ENCODE measurements around the gene TMEM129. TPM values are rescaled to one million over a fixed set of nuclear protein-coding genes. Genes with fewer than 3 reads are reported as not detected.
"Not testable (repeated sequence)": the region's sequence is repeated elsewhere in the genome, so short reads cannot be mapped to it uniquely, and the experiment has no call there.

The TMEM129 gene
- total RNA-seq, 4 donors from 2014 or later = 64.8 to 138 (median 106) TPM

DNA sequence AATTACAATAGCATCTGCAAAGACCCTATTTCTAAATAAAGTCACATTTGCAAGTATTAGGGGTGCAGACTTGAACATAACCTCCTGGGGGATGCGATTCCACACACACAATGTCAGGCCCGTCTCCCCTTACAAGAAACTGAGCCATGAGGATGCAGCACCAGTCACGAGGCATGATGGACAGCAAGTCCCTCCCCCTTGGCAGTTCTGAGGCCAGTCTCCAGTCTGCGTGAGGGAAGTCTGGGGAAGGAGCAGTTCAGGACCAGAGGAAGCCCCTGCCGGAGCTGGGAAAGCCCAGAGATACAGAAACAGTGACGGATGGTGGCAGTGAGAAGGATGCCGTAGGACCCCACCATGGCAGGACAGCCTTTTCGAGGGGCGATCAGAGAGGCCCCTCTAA is 46.4 kb downstream of the TMEM129 start:
- no peaks in the 10 kb centered on the region for H3K27me3 ChIP-seq
- no peak overlapping the region for H3K27ac ChIP-seq
- WGBS, 2 donors = 70 to 75% methylated on average over 9 of the region's 9 CpGs
- intact Hi-C loops (cut with DNase I) = no loop called here
- no peak for TF ChIP-seq CTCF (IDR thresholded peaks at IDR 0.05)
- no peak for TF ChIP-seq POLR2A (IDR thresholded peaks at IDR 0.05)
- no peaks in the 10 kb centered on the region for H3K36me3 ChIP-seq
- H3K4me3 ChIP-seq (replicated peaks in 1 of 3) = no peak overlapping the region
- no peaks in the 10 kb centered on the region for H3K9me3 ChIP-seq
- DNase-seq = no peak
- no peaks in the 10 kb centered on the region for H3K4me1 ChIP-seq

- Histone ChIP-seq H3K36me3 (no peaks in the 10 kb centered on the region), H3K9me3 (no peaks in the 10 kb centered on the region), H3K4me1 (no peaks in the 10 kb centered on the region), H3K27me3 (no peaks in the 10 kb centered on the region), H3K27ac (no peak overlapping the region), H3K4me3 (replicated peaks in 1 of 3) (no peak overlapping the region)
- 86 to 88% methylated on average over 20 of the region's 20 CpGs for WGBS, 2 donors
- no peak for TF ChIP-seq CTCF (IDR thresholded peaks at IDR 0.05)
- TF ChIP-seq POLR2A (IDR thresholded peaks at IDR 0.05) = no peak
- no peak for DNase-seq
- intact Hi-C loops (cut with DNase I) = no loop called here
Observed at GRCh38 chr4:1673671-1674070, 47.5 kb downstream of the TMEM129 start.

- H3K4me3 ChIP-seq (replicated peaks in 1 of 3); H3K27ac ChIP-seq; intact Hi-C loops (cut with DNase I); H3K27me3 ChIP-seq; DNase-seq; H3K9me3 ChIP-seq; H3K4me1 ChIP-seq; H3K36me3 ChIP-seq: not testable (repeated sequence)
- 87 to 94% methylated on average over 12 to 14 of the region's 20 CpGs for WGBS, 2 donors
Observed at GRCh38 chr4:1671011-1671410, 50.1 kb downstream of the TMEM129 start.

DNA sequence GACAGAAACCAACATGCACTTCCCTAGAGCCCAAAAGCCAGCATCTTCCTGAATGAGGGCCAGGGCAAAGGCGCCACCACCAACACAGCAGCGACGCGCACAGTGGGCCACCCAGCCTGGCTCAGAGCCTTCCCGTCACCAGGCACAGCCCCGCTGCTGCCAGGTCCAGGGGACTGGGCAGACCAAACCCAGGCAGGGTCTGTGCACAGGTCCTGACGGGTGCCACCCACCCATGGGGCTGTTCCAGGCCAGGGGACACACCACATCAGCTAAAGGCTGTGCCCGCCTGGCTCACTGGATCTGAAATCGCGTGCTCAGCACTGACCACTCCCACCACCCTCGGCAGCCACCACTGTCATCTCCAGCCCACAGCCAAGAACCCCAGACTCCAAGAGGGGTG is 50.8 kb downstream of the TMEM129 start:
- no peaks in the 10 kb centered on the region for H3K36me3 ChIP-seq
- intact Hi-C loops (cut with DNase I) = no loop called here
- no peak for DNase-seq
- 90 to 94% methylated on average over 7 of the region's 11 CpGs for WGBS, 2 donors
- TF ChIP-seq CTCF (IDR thresholded peaks at IDR 0.05) = no peak
- no peak for TF ChIP-seq POLR2A (IDR thresholded peaks at IDR 0.05)
- H3K4me1 ChIP-seq = no peaks in the 10 kb centered on the region
- no peak overlapping the region for H3K27ac ChIP-seq
- no peak overlapping the region for H3K4me3 ChIP-seq (replicated peaks in 1 of 3)
- no peaks in the 10 kb centered on the region for H3K9me3 ChIP-seq
- no peaks in the 10 kb centered on the region for H3K27me3 ChIP-seq

DNA sequence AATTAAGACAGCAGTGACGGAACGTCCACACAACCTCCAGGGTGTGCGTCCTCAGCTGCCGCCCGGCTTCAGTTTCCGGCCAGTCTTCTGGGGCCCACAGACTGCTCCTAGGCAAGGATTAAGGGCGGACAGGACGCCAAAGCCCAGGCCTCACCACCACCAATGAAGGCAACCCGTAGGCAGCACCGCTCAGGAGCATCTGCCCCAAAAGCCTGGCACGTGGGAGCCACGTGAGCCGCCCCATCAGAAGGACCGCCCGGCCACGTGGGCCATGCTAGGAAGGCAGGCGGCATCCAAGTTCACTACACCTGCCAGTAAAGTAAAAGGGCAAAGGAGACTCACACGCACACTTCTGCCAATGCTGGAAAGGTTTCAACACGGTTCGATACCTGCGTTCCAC is 51.3 kb downstream of the TMEM129 start:
- TF ChIP-seq POLR2A (IDR thresholded peaks at IDR 0.05) (no peak), CTCF (IDR thresholded peaks at IDR 0.05) (no peak)
- intact Hi-C loops (cut with DNase I) = no loop called here
- no peak overlapping the region for H3K27ac ChIP-seq
- H3K36me3 ChIP-seq = no peaks in the 10 kb centered on the region
- 91 to 93% methylated on average over 19 to 21 of the region's 21 CpGs for WGBS, 2 donors
- no peak overlapping the region for H3K4me3 ChIP-seq (replicated peaks in 1 of 3)
- H3K27me3 ChIP-seq = no peaks in the 10 kb centered on the region
- DNase-seq = no peak
- no peaks in the 10 kb centered on the region for H3K9me3 ChIP-seq
- H3K4me1 ChIP-seq = no peaks in the 10 kb centered on the region

- intact Hi-C loops (cut with DNase I) = no loop called here
- Histone ChIP-seq H3K4me1 (no peaks in the 10 kb centered on the region), H3K27me3 (no peaks in the 10 kb centered on the region), H3K9me3 (no peaks in the 10 kb centered on the region), H3K4me3 (replicated peaks in 1 of 3) (no peak overlapping the region), H3K36me3 (no peaks in the 10 kb centered on the region), H3K27ac (no peak overlapping the region)
- TF ChIP-seq CTCF (IDR thresholded peaks at IDR 0.05) (no peak), POLR2A (IDR thresholded peaks at IDR 0.05) (no peak)
- WGBS, 2 donors = 89 to 98% methylated on average over 4 to 5 of the region's 12 CpGs
- DNase-seq = no peak
Observed at GRCh38 chr4:1669270-1669669, 51.9 kb downstream of the TMEM129 start.
